GM18505 (cell line): ENCODE measurements around the gene COL27A1.
"Not testable (repeated sequence)": the region's sequence is repeated elsewhere in the genome, so short reads cannot be mapped to it uniquely, and the experiment has no call there.

Experiments used
- ATAC-seq: cut with Tn5 transposase; IDR thresholded peaks from one replicate; pipeline ENCODE4 v1.9.1; 2021; ENCODE audit not compliant: unreplicated experiment
- POLR2A ChIP-seq: IDR thresholded peaks from 4 replicates; pipeline ENCODE4 v1.6.1; 2011; ENCODE audit warnings: borderline replicate concordance; ENCODE audit not compliant: insufficient read depth, insufficient read length; ENCODE audit errors: extremely low read depth

The COL27A1 gene

DNA sequence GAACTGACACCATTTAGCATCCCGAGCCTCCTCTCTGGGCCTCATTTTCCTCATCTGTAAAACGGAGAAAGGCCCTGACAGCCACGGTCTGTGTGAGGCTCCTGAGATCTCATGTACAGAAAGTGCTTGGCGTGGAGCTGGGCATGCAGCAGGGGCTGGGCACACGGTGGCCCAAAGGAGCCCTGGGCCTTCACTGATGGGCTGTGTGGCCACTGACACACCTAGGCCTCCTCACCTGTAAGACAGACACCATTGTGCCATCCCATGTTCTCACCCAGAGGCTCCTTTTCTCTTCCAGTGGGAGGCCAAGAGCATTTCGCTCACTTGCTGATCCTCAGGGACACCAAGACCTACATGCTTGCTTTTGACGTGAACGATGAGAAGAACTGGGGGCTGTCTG is 169.2 kb downstream of the COL27A1 start:
- no peak for ATAC-seq
- TF ChIP-seq POLR2A = no peak

DNA sequence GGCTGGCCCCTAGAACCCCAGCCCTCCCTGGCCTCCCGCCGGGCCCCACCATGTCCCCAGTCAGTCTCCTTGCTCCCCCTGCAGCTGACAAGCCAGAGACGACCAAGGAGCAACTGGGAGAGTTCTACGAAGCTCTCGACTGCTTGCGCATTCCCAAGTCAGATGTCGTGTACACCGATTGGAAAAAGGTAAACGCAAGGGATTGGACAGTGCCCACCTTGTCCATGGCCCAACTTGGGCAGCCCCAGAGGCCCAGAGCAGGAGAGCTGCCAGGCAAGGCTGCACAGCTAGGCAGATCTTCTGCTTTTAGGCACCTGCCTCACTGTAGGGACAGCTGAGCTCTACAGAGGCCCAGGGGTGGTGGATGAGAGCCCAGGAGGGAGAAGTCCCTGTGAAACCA is 169.6 kb downstream of the COL27A1 start:
- not testable (repeated sequence) for ATAC-seq

DNA sequence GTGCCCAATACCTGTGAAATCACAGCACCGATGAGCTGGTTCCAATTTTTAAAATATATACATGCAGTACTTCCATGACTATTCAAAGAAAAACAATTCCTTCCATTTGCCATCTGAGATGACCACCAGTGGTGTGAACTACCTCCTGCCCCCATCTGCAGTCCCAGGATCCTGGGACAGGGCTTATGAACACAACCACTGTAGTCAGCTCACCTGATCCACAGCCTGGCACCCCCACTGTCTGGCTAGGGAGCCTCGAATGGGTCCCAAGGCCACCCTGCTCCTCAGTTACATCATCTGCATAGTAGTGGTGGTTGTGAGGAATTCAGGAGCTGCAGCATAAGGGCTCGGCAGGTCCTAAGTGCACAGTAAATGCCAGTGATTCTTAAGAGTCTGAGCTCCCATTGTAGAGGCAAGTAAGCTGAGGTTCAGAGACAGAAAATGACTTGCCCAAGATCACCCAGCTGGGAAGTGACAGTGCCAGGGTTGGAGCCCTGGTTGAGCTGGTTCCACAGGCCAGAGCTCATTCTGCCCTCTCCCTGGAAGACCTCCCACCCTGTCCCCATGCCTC is 170.4 kb downstream of the COL27A1 start:
- ATAC-seq = not testable (repeated sequence)

DNA sequence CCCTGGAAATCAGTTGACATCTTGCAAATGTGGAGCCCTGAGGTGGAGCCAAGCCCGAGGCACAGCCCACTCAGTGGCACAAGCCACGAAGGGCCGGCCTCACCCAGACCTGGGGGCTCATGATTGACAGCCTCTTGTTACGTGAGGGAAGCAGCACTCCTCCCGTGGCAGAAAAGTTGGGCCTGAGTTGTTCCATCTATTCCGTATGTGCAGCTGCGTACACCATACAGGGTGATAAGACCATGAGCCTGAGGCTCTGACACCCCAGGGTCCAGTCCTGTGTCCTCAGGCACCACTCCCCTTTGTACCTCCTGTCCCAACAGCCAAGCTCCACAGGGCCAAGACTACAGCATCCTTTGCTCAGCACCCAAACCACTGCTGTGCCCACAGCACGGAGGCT is 172.4 kb downstream of the COL27A1 start:
- TF ChIP-seq POLR2A = no peak
- no peak for ATAC-seq

DNA sequence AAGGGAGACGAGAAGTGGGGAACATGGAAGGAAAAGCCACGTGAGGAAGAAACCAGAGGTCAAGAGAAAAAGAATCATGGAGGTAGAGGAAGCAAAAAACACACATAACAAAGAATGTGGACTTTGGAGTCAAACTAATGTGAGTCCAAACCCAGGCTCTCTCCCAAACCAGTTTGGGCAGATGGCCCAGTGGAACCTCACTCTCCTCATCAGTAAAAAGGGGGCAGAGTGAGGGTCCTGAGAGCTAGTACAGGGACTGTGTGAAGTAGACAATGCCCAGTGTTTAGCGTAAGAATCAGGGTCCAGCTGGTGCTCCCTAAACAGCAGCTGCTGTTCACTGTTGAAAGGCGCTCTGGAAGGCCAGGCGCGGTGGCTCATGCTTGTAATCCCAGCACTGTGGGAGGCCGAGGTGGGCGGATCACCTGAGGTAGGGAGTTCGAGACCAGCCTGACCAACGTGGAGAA is 173.1 kb downstream of the COL27A1 start:
- not testable (repeated sequence) for ATAC-seq

- not testable (repeated sequence) for ATAC-seq
Measured at GRCh38 chr9:114328937-114329624, 173.7 kb downstream of the COL27A1 start.

- not testable (repeated sequence) for ATAC-seq
Measured at GRCh38 chr9:114329625-114330022, 174.3 kb downstream of the COL27A1 start, which contains the start of gene ORM2. Gene ORM2, plus strand, starts transcription at chr9:114329869. Its CDS starts 36 bp downstream, at chr9:114329905.

DNA sequence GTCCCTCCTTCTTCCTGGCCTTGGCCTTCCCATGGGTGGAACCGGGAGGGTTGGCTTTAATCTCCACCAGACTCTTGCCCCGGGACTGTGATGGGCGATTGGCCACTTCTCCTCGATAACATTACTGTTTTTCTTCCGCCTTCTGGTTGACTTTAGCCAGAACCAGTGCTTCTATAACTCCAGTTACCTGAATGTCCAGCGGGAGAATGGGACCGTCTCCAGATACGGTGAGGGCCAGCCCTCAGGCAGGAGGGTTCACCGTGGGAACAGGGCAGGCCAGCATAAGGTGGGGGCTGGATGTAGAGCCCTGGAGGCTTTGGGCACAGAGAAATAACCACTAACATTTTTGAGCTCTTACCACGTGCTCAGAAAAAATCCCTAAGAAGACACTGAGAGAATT is 175.3 kb downstream of the COL27A1 start:
- no peak for ATAC-seq
- TF ChIP-seq POLR2A = no peak

GRCh38 chr9:114331229-114332195 is 176.2 kb downstream of the COL27A1 start:
- ATAC-seq = not testable (repeated sequence)

- ATAC-seq = not testable (repeated sequence)
Measured at GRCh38 chr9:114332474-114333040, 177.2 kb downstream of the COL27A1 start.

- not testable (repeated sequence) for ATAC-seq
Measured at GRCh38 chr9:114333718-114334117, 178.4 kb downstream of the COL27A1 start.

DNA sequence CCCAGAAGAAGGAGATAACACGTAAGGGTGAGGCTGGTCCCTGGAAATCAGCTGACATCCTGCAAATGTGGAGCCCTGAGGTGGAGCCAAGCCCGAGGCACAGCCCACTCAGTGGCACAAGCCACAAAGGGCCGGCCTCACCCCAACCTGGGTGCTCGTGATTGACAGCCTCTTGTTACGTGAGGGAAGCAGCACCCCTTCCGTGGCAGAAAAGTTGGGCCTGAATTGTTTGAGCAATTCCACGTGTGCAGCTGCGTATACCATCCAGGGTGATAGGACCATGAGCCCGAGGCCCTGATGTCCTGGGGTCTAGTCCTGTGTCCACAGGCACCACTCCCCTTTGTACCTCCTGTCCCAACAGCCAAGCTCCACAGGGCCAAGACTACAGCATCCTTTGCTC is 179.2 kb downstream of the COL27A1 start:
- no peak for ATAC-seq
- TF ChIP-seq POLR2A = no peak

- ATAC-seq = no peak
Measured at GRCh38 chr9:114335745-114336144, 180.4 kb downstream of the COL27A1 start.

DNA sequence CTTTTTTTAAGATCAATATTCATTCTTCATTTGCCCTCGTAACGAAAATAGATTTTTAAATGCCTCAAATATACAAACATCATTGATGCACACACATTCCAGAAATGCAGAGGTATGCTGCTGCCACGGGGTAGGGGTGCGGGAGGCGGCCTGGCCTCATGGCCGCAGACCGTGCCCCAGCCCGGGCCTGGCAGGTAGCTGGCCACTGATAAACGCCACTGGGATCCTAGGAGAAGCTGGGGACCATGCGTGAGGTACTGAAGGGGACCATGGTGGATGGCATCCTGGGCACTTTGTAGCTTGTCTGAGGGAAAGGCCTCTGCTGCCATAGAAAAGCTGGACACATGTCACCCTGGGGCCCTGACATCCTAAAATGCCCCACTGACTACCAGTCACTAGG is 180.8 kb downstream of the COL27A1 start:
- no peak for TF ChIP-seq POLR2A
- ATAC-seq = no peak

More at GRCh38 chr9:114335745-114336144, 180.4 kb downstream of the COL27A1 start:
- TF ChIP-seq POLR2A = no peak
